GM12874 (cell line): Measurements from ENCODE around the gene PROC.

Experiments
- TF ChIP-seq, protein P1 (sequence below): IDR thresholded peaks from 2 replicates; pipeline ENCODE4 v1.5.1; 2011; ENCODE audit warnings: low read depth, mild to moderate bottlenecking, control low read depth, low read length, moderate library complexity; ENCODE audit not compliant: insufficient read depth

The PROC gene

DNA sequence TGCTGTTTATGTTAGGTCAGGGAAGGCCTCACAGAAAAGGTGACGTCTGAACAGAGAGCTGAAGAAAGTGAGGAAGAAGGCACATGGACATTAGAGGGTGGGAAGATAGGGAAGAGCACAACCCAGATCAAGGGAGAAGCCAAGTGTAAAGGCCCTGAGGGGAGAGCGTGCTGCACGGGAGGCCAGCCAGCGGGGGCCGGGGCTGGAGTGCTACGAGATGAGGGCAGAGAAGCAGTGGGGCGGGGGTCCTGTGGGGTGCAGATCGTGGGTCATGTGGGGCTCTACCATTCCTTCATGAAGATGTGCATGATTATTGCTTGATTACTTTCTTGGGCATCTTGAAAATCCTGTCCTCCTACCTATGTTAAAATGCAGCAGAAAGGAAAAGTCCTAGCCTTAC lies 50.8 kb downstream of the PROC start:
- TF ChIP-seq, protein P1, sequence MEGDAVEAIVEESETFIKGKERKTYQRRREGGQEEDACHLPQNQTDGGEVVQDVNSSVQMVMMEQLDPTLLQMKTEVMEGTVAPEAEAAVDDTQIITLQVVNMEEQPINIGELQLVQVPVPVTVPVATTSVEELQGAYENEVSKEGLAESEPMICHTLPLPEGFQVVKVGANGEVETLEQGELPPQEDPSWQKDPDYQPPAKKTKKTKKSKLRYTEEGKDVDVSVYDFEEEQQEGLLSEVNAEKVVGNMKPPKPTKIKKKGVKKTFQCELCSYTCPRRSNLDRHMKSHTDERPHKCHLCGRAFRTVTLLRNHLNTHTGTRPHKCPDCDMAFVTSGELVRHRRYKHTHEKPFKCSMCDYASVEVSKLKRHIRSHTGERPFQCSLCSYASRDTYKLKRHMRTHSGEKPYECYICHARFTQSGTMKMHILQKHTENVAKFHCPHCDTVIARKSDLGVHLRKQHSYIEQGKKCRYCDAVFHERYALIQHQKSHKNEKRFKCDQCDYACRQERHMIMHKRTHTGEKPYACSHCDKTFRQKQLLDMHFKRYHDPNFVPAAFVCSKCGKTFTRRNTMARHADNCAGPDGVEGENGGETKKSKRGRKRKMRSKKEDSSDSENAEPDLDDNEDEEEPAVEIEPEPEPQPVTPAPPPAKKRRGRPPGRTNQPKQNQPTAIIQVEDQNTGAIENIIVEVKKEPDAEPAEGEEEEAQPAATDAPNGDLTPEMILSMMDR, result no peak

DNA sequence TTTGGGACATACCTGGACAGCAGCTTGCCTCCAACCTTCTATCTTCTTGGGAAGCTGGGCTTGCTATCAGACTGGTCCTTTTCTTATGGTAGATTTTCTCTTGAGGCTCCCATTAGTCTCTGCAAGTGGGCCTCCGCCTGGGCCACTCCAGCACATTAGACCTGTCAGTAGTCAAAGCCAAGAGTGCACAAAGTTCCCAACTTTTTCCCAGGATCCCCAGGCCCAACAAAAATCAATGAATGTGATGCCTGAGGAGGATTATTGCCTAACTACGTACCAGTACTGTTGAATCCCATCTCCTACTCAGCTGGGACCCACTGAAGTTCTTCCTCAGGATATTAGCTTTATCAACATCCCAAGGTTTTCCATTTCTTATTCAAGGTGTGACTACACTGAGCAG lies 51.7 kb downstream of the PROC start:
- TF ChIP-seq, protein P1, result no peak

DNA sequence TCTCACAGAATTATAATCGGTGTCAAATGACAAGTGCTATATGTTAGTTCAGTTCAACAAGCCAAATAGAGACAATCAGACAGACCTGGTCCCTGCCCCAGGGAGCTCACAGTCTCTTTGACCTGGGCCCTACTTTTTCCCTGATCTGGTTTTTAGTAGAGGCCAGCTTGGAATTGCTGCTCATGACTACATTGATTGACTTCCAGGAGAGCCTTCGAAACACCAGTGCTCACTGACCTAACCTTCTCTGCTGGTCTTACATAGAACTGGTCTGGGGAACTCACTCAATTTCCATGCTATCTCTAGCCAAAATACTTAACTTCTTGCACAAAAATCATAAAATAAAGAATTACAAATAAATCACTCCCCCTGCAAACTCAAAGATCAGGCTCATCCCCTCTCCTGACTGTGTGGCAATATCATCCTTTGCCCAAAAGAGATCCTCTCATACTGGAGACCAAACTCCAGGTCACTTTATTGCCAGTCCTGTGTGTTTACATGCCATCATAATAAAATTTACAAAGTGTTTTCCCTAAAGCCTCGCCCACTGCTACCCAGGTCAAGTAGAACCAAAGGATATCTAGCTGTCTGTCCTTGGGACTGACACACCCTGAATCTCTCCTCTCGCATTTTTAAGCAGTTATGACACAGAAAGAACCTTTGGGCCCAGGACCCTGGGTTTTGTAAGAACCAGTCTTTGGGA lies 53.2 kb downstream of the PROC start:
- TF ChIP-seq, protein P1, result no peak

DNA sequence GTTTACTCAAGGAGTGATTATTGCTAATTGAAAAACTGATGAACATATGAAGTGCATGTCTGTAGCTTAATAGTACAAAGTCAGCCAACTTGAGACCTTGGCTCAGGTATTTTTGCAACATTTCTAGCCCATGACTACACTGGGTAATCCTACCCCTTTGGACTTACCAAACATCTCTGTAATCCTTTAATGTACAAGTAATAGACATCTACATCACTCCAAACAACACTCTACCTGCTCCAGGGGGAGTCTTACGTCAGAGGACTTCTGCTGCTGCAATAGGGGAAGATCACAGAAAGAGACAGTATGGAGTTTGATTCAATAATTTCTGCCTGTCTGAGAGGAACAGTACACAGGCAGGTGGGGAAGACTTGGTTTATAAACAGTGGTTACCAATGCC lies 54.0 kb downstream of the PROC start:
- TF ChIP-seq, protein P1, result no peak

DNA sequence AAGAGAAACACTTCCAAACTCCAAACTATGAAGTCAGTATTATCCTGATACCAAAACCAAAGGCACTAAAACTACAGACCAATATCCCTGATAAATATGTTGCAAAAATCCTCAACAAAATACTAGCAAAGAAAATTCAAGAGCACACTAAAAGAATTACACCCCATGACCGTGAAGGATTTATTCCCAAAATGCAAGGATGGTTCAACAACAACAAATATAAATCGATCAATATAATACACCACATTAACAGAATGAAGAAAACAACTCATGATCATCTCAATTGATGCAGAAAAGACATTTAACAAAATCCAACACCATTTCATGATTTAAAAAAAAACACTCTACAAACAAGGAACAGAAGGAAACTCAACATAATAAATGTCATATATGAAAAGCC lies 57.6 kb downstream of the PROC start:
- TF ChIP-seq, protein P1, result no peak
